GM12878 (cell line): ENCODE measurements around the gene NEGR1. TPM values are rescaled to one million over a fixed set of nuclear protein-coding genes. Genes with fewer than 3 reads are reported as not detected.
A peak's percentile ranks its signal among the peaks of the same experiment; 100 is the strongest.

Experiments
- ATAC-seq: fragments of 200-7000 bp; cut with Tn5 transposase; 3 replicates; pipeline ENCODE4 v1.9.1; 2020; ENCODE audit warnings: mild to moderate bottlenecking, moderate library complexity
- BruUV-seq: library from RNA; stranded (reverse); fragments of 400-500 nt; replicated peaks from 2 replicates; lab custom pipeline; 2021; lab: Mats Ljungman, UMichigan
- CTCF ChIA-PET: fragments of 300-600 bp; sonication (Branson Sonifier 250); formaldehyde crosslinking; extraction: SDS; loops from one replicate; lab custom pipeline; 2021; ENCODE audit warnings: inconsistent platforms; lab: Yijun Ruan, JAX
- POLR2A ChIA-PET: fragments of 350-600 bp; formaldehyde crosslinking; extraction: SDS; loops from one replicate; lab custom pipeline; 2021; ENCODE audit warnings: inconsistent platforms; lab: Charles Lee
- RAD21 ChIA-PET: fragments of 300-600 bp; sonication (Branson Sonifier 250); formaldehyde crosslinking; loops from one replicate; lab custom pipeline; 2023; ENCODE audit warnings: antibody characterized with exemption; ENCODE audit not compliant: unreplicated experiment; lab: Charles Lee
- SMC1A ChIA-PET: fragments of 300-600 bp; sonication (Branson Sonifier 250); formaldehyde crosslinking; loops from one replicate; lab custom pipeline; 2023; ENCODE audit not compliant: unreplicated experiment, uncharacterized antibody; lab: Charles Lee
- DNase-seq: peaks from one replicate; pipeline ENCODE4 v3.0.0-alpha.2; 2011; ENCODE audit warnings: low read depth, low spot score
- FAIRE-seq: peaks from 3 replicates; lab custom pipeline; 2011; peaks lifted over from hg19 to GRCh38; lab: Jason Lieb, UNC
- H2AFZ ChIP-seq: 2 replicates; pipeline ENCODE4 v1.6.0; 2011; ENCODE audit warnings: low read depth, low read length, control low read depth; ENCODE audit not compliant: control insufficient read depth
- H3K27ac ChIP-seq: 2 replicates; pipeline ENCODE4 v1.5.1; 2011; ENCODE audit warnings: control low read depth; ENCODE audit not compliant: control insufficient read depth, insufficient read depth
- H3K27me3 ChIP-seq, 2 experiments: replicated peaks in 1 of 2; 2 replicates each; pipeline versions ENCODE4 v1.6.0 to v1.6.1; 2011; ENCODE audit warnings: low read length in 1 of 2; ENCODE audit not compliant: control insufficient read depth in 2 of 2, insufficient read depth in 2 of 2
- H3K36me3 ChIP-seq, 2 experiments: 2 replicates each; pipeline ENCODE4 v1.5.1; 2011; ENCODE audit warnings: low read length in 1 of 2; ENCODE audit not compliant: control insufficient read depth in 2 of 2, insufficient read depth in 2 of 2
- H3K4me1 ChIP-seq: 2 replicates; pipeline ENCODE4 v1.6.1; 2011; ENCODE audit warnings: mild to moderate bottlenecking, low read length, moderate library complexity, mixed read lengths; ENCODE audit not compliant: control insufficient read depth, insufficient read depth
- H3K4me2 ChIP-seq: 2 replicates; pipeline ENCODE4 v1.6.0; 2011; ENCODE audit warnings: control low read depth; ENCODE audit not compliant: control insufficient read depth, insufficient read depth
- H3K4me3 ChIP-seq: fragments of 200-600 bp; sonication (generic); 2 replicates; pipeline ENCODE4 v1.5.1; 2016
- H3K79me2 ChIP-seq: 2 replicates; pipeline ENCODE4 v1.6.0; 2011; ENCODE audit warnings: low read length; ENCODE audit not compliant: control insufficient read depth, insufficient read depth
- H3K9ac ChIP-seq: 2 replicates; pipeline ENCODE4 v1.8.0; 2011; ENCODE audit warnings: low read length, control low read depth, mixed read lengths; ENCODE audit not compliant: control insufficient read depth, insufficient read depth
- H3K9me3 ChIP-seq: replicated peaks from 3 replicates; pipeline ENCODE4 v1.5.1; 2011; ENCODE audit warnings: mild to moderate bottlenecking, low read length; ENCODE audit not compliant: control insufficient read depth, insufficient read depth
- H4K20me1 ChIP-seq: 2 replicates; pipeline ENCODE4 v1.6.0; 2011; ENCODE audit not compliant: control insufficient read depth, insufficient read depth
- CHD2 ChIP-seq: IDR thresholded peaks from 2 replicates; pipeline ENCODE4 v1.6.1; 2011; ENCODE audit warnings: low read depth, low read length, improper control_type of control experiment, borderline replicate concordance
- RAD21 ChIP-seq: IDR thresholded peaks from 2 replicates; pipeline ENCODE4 v1.6.1; 2011; ENCODE audit warnings: mild to moderate bottlenecking, low read depth, low read length, moderate library complexity; ENCODE audit not compliant: insufficient read depth
- SREBF1 ChIP-seq: IDR thresholded peaks from 2 replicates; pipeline ENCODE4 v1.6.1; 2012; ENCODE audit warnings: mild to moderate bottlenecking, low read length
- WGBS: methylation state at CpG from one replicate; pipeline ENCODE4 v1.1.6; 2016; ENCODE audit warnings: low lambda C conversion rate; ENCODE audit not compliant: insufficient replicate concordance, insufficient coverage; ENCODE audit errors: missing lambda C conversion rate; 5-methylcytosine and 5-hydroxymethylcytosine counted together
- in situ Hi-C: fragments of 300-500 bp; cut with MboI; formaldehyde crosslinking; loops from 9 replicates; pipeline ENCODE4 v1.14.3; 2018; ENCODE audit warnings: mixed read lengths
- intact Hi-C: fragments of 100-400 bp; cut with micrococcal nuclease; formaldehyde crosslinking; loops from one replicate; pipeline ENCODE4 v1.14.2; 2022; ENCODE audit not compliant: unreplicated experiment
- polyA plus RNA-seq, 11 experiments: library from polyadenylated mRNA; depleted of rRNA in 4 of 11; unstranded in 6 of 11; stranded (reverse) in 5 of 11; fragments of >200 nt; fragmentation: Nextera tagmentation in 4 of 11; fragmentation: Illumina TruSeq in 1 of 11; extraction: Ambion mirVana in 4 of 11; extraction: Trizol in 1 of 11; gene quantifications; 1 replicate in 1 of 11; 2 replicates in 10 of 11; pipeline versions ENCODE4 v1.2.1 to v1.2.3, GENCODE V29; 2011 to 2016; ENCODE audit warnings: inconsistent platforms in 2 of 11, missing spikeins in 2 of 11, low read depth in 1 of 11
- total RNA-seq, 4 experiments: library from RNA; depleted of rRNA in 3 of 4; stranded (reverse); fragments of >200 nt in 3 of 4; fragmentation: Illumina TruSeq in 1 of 4; extraction: Trizol in 1 of 4; gene quantifications; 2 replicates each; pipeline versions ENCODE4 v1.2.1 to v1.2.3, GENCODE V29; 2013 to 2021

NEGR1 gene
- total and polyA plus RNA-seq, 10 of the 15 experiments (the other 5 are each of a cell fraction or from before 2014, with no cell fraction given) = under 0.01 to 0.03 (median 0.01) TPM; not detected in 7

- H3K36me3 ChIP-seq = no peaks in the 10 kb centered on the region
- no peaks in the 10 kb centered on the region for H3K9me3 ChIP-seq
- no peaks in the 10 kb centered on the region for H4K20me1 ChIP-seq
- no peak for FAIRE-seq
- no peaks in the 10 kb centered on the region for H3K4me1 ChIP-seq
- H3K9ac ChIP-seq = no peak overlapping the region
- no peak overlapping the region for H3K4me2 ChIP-seq
- no TSS peak for BruUV-seq
- ChIA-PET CTCF (no interaction called here), POLR2A (no interaction called here), SMC1A (no interaction called here), RAD21 (no interaction called here)
- no peak for ATAC-seq
- in situ Hi-C loops = loop anchor here (25.0 kb wide), 1 partner anchor 438 kb away; no protein-coding TSS in a partner anchor
- no peak overlapping the region for H2AFZ ChIP-seq
- H3K27me3 ChIP-seq = no peaks in the 10 kb centered on the region
- intact Hi-C loops = no loop called here
- no peak for DNase-seq
- no peak overlapping the region for H3K4me3 ChIP-seq
- no peak for TF ChIP-seq CHD2
- H3K79me2 ChIP-seq = no peaks in the 10 kb centered on the region
- 0% methylated on average over 1 of the region's 1 CpG for WGBS
- H3K27ac ChIP-seq = no peak overlapping the region
Observed at GRCh38 chr1:71599306-71599705, 683.0 kb downstream of the NEGR1 start.

GRCh38 chr1:71593523-71593922 is 688.8 kb downstream of the NEGR1 start:
- Histone ChIP-seq H3K9me3 (no peaks in the 10 kb centered on the region), H3K79me2 (no peaks in the 10 kb centered on the region), H3K4me2 (no peak overlapping the region), H3K9ac (no peak overlapping the region)
- in situ Hi-C loops = loop anchor here (25.0 kb wide), 1 partner anchor 444 kb away; no protein-coding TSS in a partner anchor
- ChIA-PET POLR2A (no interaction called here), RAD21 (no interaction called here), SMC1A (interaction anchor here (1.5 kb wide), 1 partner anchor 18 kb away, joined by 3 read pairs; no protein-coding TSS in a partner anchor)
- ATAC-seq = peak; percentile 58
- 0 out of 2 replicates have a peak, but pooled peaks have one; percentile 11 for TF ChIP-seq RAD21
- TF ChIP-seq SREBF1 = no peak
- TF ChIP-seq, all 136 proteins: peak for 1
- no peak overlapping the region for H2AFZ ChIP-seq
- H3K27me3 ChIP-seq = no peaks in the 10 kb centered on the region
- H3K36me3 ChIP-seq = no peaks in the 10 kb centered on the region
- no peaks in the 10 kb centered on the region for H3K4me1 ChIP-seq
- FAIRE-seq (no peak), DNase-seq (no peak)
- H3K27ac ChIP-seq = no peak overlapping the region
- no peak overlapping the region for H3K4me3 ChIP-seq
- CTCF ChIA-PET = no interaction called here
- no TSS peak for BruUV-seq
- intact Hi-C loops = no loop called here
- no peaks in the 10 kb centered on the region for H4K20me1 ChIP-seq
